GM23338 (cell line): ENCODE results near the gene SLC6A18. TPM values are rescaled to one million over a fixed set of nuclear protein-coding genes. Genes with fewer than 3 reads are reported as not detected.

Source experiments
- ATAC-seq: fragments of 200-7000 bp; cut with Tn5 transposase; 3 replicates; pipeline ENCODE4 v1.9.1; 2020
- DNase-seq: peaks from one replicate; pipeline ENCODE4 v3.0.0-alpha.2; 2015; ENCODE audit warnings: low spot score
- H2AFZ ChIP-seq: fragments of 200-600 bp; sonication (generic); 2 replicates; pipeline ENCODE4 v1.8.0; 2016; ENCODE audit warnings: antibody characterized with exemption, mild to moderate bottlenecking, moderate library complexity
- H3F3A ChIP-seq: fragments of 200-600 bp; sonication (generic); replicated peaks from 2 replicates; pipeline ENCODE4 v1.8.0; 2017; ENCODE audit warnings: antibody characterized with exemption, mixed run types, low read depth
- H3K27ac ChIP-seq: fragments of 200-600 bp; sonication (generic); 2 replicates; pipeline ENCODE4 v1.6.1; 2016; ENCODE audit warnings: low read depth
- H3K27me3 ChIP-seq: fragments of 200-600 bp; sonication (generic); 2 replicates; pipeline ENCODE4 v1.8.0; 2016; ENCODE audit warnings: mild to moderate bottlenecking, mixed run types, moderate library complexity; ENCODE audit not compliant: insufficient read depth
- H3K36me3 ChIP-seq: fragments of 200-600 bp; sonication (generic); 2 replicates; pipeline ENCODE4 v1.8.0; 2016; ENCODE audit warnings: mild to moderate bottlenecking; ENCODE audit not compliant: insufficient read depth
- H3K4me1 ChIP-seq: fragments of 200-600 bp; sonication (generic); 2 replicates; pipeline ENCODE4 v1.8.0; 2016; ENCODE audit warnings: mild to moderate bottlenecking, moderate library complexity; ENCODE audit not compliant: insufficient read depth
- H3K4me2 ChIP-seq: fragments of 200-600 bp; sonication (generic); 2 replicates; pipeline ENCODE4 v1.7.1; 2017; ENCODE audit warnings: mixed run types
- H3K4me3 ChIP-seq: fragments of 200-600 bp; sonication (generic); 2 replicates; pipeline ENCODE4 v1.6.1; 2016; ENCODE audit warnings: mixed run types
- H3K79me2 ChIP-seq: fragments of 200-600 bp; sonication (generic); replicated peaks from 2 replicates; pipeline ENCODE4 v1.8.0; 2017; ENCODE audit warnings: mild to moderate bottlenecking; ENCODE audit not compliant: insufficient read depth
- H3K9me2 ChIP-seq: fragments of 200-600 bp; sonication (generic); 2 replicates; pipeline ENCODE4 v1.8.0; 2017; ENCODE audit not compliant: insufficient read depth
- H4K20me1 ChIP-seq: fragments of 200-600 bp; sonication (generic); replicated peaks from 2 replicates; pipeline ENCODE4 v1.8.0; 2017; ENCODE audit warnings: mild to moderate bottlenecking; ENCODE audit not compliant: insufficient read depth
- H3K27ac Mint-ChIP-seq: 2 replicates; pipeline ENCODE4 v1.8.0; 2020; ENCODE audit warnings: inconsistent platforms, mild to moderate bottlenecking, moderate library complexity, mixed read lengths
- H3K27me3 Mint-ChIP-seq: 3 replicates; pipeline ENCODE4 v1.8.0; 2022; ENCODE audit warnings: low read depth, mild to moderate bottlenecking, moderate library complexity, mixed read lengths, inconsistent platforms; ENCODE audit not compliant: insufficient read depth, poor library complexity
- H3K36me3 Mint-ChIP-seq: 3 replicates; pipeline ENCODE4 v1.8.0; 2021; ENCODE audit warnings: low read depth, mild to moderate bottlenecking, inconsistent platforms, moderate library complexity, mixed read lengths
- H3K4me1 Mint-ChIP-seq: 3 replicates; pipeline ENCODE4 v1.8.0; 2020; ENCODE audit warnings: mild to moderate bottlenecking, inconsistent platforms, mixed read lengths
- H3K4me3 Mint-ChIP-seq: 3 replicates; pipeline ENCODE4 v1.8.0; 2021; ENCODE audit warnings: moderate library complexity, mild to moderate bottlenecking, inconsistent platforms, mixed read lengths
- H3K9me3 Mint-ChIP-seq: 3 replicates; pipeline ENCODE4 v1.8.0; 2020; ENCODE audit warnings: moderate library complexity, mild to moderate bottlenecking, inconsistent platforms, mixed read lengths
- CREB1 ChIP-seq: fragments of 250-450 bp; sonication (Bioruptor Pico); IDR thresholded peaks from 2 replicates; pipeline ENCODE4 v1.5.0; 2020; ENCODE audit warnings: low read depth, mild to moderate bottlenecking, moderate library complexity
- CTCF ChIP-seq, 2 experiments: fragments of 200-600 bp in 1 of 2; sonication (generic) in 1 of 2; conservative IDR thresholded peaks; 2 replicates each; pipeline versions ENCODE4 v1.5.1 to v1.6.1; 2016 to 2017; ENCODE audit warnings: antibody characterized with exemption in 2 of 2, low read depth in 2 of 2, mild to moderate bottlenecking in 2 of 2, moderate library complexity in 1 of 2
- EZH2 ChIP-seq: fragments of 200-600 bp; sonication (generic); IDR thresholded peaks from one replicate; pipeline ENCODE4 v1.8.0; 2017; ENCODE audit warnings: antibody characterized with exemption, mild to moderate bottlenecking, low read depth; ENCODE audit not compliant: unreplicated experiment
- JUNB ChIP-seq: IDR thresholded peaks from one replicate; pipeline ENCODE4 v1.6.1; 2016; ENCODE audit warnings: antibody characterized with exemption; ENCODE audit not compliant: unreplicated experiment
- NANOG ChIP-seq: IDR thresholded peaks from 2 replicates; pipeline ENCODE4 v1.6.1; 2016; ENCODE audit warnings: antibody characterized with exemption, borderline replicate concordance
- POLR2AphosphoS5 ChIP-seq: IDR thresholded peaks from 2 replicates; pipeline ENCODE4 v1.6.1; 2016; ENCODE audit warnings: antibody characterized with exemption, low read depth
- REST ChIP-seq: IDR thresholded peaks from one replicate; pipeline ENCODE4 v1.6.1; 2018; ENCODE audit warnings: antibody characterized with exemption; ENCODE audit not compliant: unreplicated experiment
- STAT1 ChIP-seq: IDR thresholded peaks from one replicate; pipeline ENCODE4 v1.6.1; 2016; ENCODE audit warnings: antibody characterized with exemption; ENCODE audit not compliant: unreplicated experiment
- ZNF114 ChIP-seq: fragments of 250-450 bp; sonication (Bioruptor Pico); IDR thresholded peaks from 2 replicates; pipeline ENCODE4 v1.5.0; 2020; ENCODE audit warnings: mild to moderate bottlenecking, moderate library complexity
- polyA plus RNA-seq: library from polyadenylated mRNA; unstranded; fragments of >200 nt; fragmentation: Nextera tagmentation; extraction: Ambion mirVana; gene quantifications from 2 replicates; pipeline ENCODE4 v1.2.1, GENCODE V29; 2016
- total RNA-seq: library from RNA; depleted of rRNA; stranded (reverse); fragments of >200 nt; shearing (Covaris generic); gene quantifications from 2 replicates; pipeline ENCODE4 v1.2.3, GENCODE V29; 2014

SLC6A18 gene
- total and polyA plus RNA-seq, 2 experiments from 2014 or later = not detected

- TF ChIP-seq REST (no peak), JUNB (no peak)
Observed at GRCh38 chr5:1212881-1213280, 12.3 kb upstream of the SLC6A18 start (continued).

DNA sequence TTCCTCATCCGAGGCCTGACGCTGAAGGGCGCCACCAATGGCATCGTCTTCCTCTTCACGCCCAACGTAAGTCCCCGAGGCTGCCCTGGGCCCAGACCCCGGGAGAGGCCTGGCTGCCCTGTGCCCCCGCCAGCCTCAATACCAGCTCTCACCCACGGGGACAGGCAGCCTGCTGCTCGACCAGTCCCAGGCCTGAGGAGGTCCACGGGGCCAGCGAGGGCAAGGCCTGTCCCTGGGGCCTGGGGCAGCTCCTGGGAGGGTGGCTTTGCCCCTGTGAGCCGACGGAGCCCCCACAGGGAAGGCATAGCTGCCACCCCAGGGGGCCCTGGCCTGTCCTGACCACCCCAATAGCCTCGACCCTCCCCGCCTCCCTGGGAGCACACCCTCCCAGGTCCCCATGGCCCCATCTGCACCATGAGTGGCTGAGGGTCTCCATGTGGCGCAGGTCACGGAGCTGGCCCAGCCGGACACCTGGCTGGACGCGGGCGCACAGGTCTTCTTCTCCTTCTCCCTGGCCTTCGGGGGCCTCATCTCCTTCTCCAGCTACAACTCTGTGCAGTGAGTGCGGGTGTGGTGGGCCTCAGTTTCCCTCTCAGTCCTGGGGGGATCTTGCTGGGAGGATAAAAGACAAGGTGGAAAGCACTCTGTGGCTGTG, 11.5 kb upstream of the SLC6A18 start:
- Histone ChIP-seq H3K79me2 (no peaks in the 10 kb centered on the region), H3F3A (no peaks in the 10 kb centered on the region), H4K20me1 (no peaks in the 10 kb centered on the region), H3K4me1 (no peaks in the 10 kb centered on the region), H3K27me3 (no peaks in the 10 kb centered on the region), H2AFZ (no peak overlapping the region), H3K9me2 (no peaks in the 10 kb centered on the region), H3K36me3 (no peaks in the 10 kb centered on the region), H3K4me2 (no peak overlapping the region), H3K4me3 (no peak overlapping the region), H3K27ac (no peak overlapping the region)
- Mint-ChIP-seq H3K27ac (no peak overlapping the region), H3K4me3 (no peak overlapping the region), H3K9me3 (peaks cover 3% of the 10 kb centered on the region; the same call in 1 of the 3 replicates), H3K4me1 (peaks cover 3% of the 10 kb centered on the region; the same call in 2 of the 3 replicates), H3K27me3 (peaks cover 4% of the 10 kb centered on the region), H3K36me3 (no peaks in the 10 kb centered on the region; the same call in 2 of the 3 replicates)
- no peak for ATAC-seq
- DNase-seq = no peak
- no peak for TF ChIP-seq EZH2
- no peak for TF ChIP-seq CREB1
- no peak for TF ChIP-seq NANOG
- no peak for TF ChIP-seq JUNB
- no peak for TF ChIP-seq POLR2AphosphoS5
- TF ChIP-seq STAT1 = no peak
- TF ChIP-seq ZNF114 (CRISPR knock-in tag) = no peak
- TF ChIP-seq REST = no peak
- no peak for TF ChIP-seq CTCF (conservative IDR thresholded peaks at IDR 0.05; ENCODE audit: low read depth in 2 of 2)
